Upper lobe of right lung (tissue), 1 donor: ENCODE data around the gene C2orf68. TPM values are rescaled to one million over a fixed set of nuclear protein-coding genes. Genes with fewer than 3 reads are reported as not detected.
"Not testable (repeated sequence)": the region's sequence is repeated elsewhere in the genome, so short reads cannot be mapped to it uniquely, and the experiment has no call there.

Source experiments
- ATAC-seq: fragments of 200-7000 bp; cut with Tn5 transposase; one replicate; pipeline ENCODE4 v1.9.1; 2020; ENCODE audit warnings: mild to moderate bottlenecking, moderate library complexity
- DNase-seq: peaks from one replicate; pipeline ENCODE4 v3.0.0-alpha.2; 2020
- H3K27ac ChIP-seq: fragments of 200-600 bp; one replicate; pipeline ENCODE4 v1.8.0; 2022
- H3K27me3 ChIP-seq: fragments of 200-600 bp; one replicate; pipeline ENCODE4 v1.8.0; 2022; ENCODE audit warnings: mild to moderate bottlenecking
- H3K36me3 ChIP-seq: fragments of 200-600 bp; one replicate; pipeline ENCODE4 v1.8.0; 2022
- H3K4me1 ChIP-seq: fragments of 200-600 bp; one replicate; pipeline ENCODE4 v1.8.0; 2022
- H3K4me3 ChIP-seq: fragments of 200-600 bp; one replicate; pipeline ENCODE4 v1.8.0; 2022; ENCODE audit warnings: mild to moderate bottlenecking
- H3K9me3 ChIP-seq: fragments of 200-600 bp; one replicate; pipeline ENCODE4 v1.8.0; 2022
- intact Hi-C: fragments of 100-400 bp; cut with DNase I; formaldehyde crosslinking; loops from one replicate; pipeline ENCODE4 v1.11.0; 2022
- total RNA-seq: library from RNA; stranded (reverse); fragmentation: NEBNext Ultra II Directional; extraction: Animal tissue kit (Norgen Biotek cat#: 25700); gene quantifications from one replicate; pipeline ENCODE4 v1.2.1, GENCODE V29; 2021
- TF ChIP-seq, protein P1 (sequence below): fragments of 200-600 bp; IDR thresholded peaks from one replicate; pipeline ENCODE4 v1.8.0; 2022; ENCODE audit warnings: antibody characterized with exemption
- donor health status: DM: no; HTN: yes; CAD: no; lungs with severe emphysema.

Gene C2orf68
- total RNA-seq, 1 donor from 2014 or later: 37.9 TPM

DNA sequence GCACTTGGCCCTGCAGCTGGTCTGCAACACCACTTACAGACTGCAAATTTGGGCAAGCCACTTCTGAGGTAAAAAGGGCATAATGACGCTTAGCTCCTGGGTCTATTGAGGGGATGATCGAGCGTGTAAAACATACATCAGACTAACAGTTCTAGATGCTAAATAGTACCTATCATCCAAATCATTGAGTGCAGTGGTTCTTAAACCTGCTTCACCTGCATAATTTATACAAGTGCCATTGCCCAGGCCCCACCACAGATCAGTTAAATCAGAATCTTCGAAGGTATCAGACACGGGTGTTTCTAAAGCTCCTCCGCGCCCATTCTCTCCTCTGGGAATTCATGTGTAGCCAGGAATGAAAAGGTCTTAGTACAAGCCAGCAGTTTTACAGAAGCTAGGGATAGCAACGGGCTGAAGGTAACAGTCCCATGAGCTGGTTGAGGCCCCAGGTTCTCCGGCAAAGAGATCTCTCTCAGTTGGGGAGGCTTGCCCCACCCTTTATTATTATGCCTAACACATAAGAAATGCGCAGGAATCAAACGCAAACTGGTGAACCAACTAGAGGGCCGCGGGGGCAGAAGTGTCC is 17.1 kb downstream of the C2orf68 start:
- intact Hi-C loops: no loop called here
- Histone ChIP-seq H3K9me3 (no peaks in the 10 kb centered on the region), H3K27ac (peak overlapping the region; percentile 93), H3K36me3 (peaks cover 27% of the 10 kb centered on the region), H3K4me1 (peaks cover 50% of the 10 kb centered on the region), H3K4me3 (peak overlapping the region; percentile 74), H3K27me3 (no peaks in the 10 kb centered on the region)
- DNase-seq (no peak), ATAC-seq (no peak)
- TF ChIP-seq, protein P1, sequence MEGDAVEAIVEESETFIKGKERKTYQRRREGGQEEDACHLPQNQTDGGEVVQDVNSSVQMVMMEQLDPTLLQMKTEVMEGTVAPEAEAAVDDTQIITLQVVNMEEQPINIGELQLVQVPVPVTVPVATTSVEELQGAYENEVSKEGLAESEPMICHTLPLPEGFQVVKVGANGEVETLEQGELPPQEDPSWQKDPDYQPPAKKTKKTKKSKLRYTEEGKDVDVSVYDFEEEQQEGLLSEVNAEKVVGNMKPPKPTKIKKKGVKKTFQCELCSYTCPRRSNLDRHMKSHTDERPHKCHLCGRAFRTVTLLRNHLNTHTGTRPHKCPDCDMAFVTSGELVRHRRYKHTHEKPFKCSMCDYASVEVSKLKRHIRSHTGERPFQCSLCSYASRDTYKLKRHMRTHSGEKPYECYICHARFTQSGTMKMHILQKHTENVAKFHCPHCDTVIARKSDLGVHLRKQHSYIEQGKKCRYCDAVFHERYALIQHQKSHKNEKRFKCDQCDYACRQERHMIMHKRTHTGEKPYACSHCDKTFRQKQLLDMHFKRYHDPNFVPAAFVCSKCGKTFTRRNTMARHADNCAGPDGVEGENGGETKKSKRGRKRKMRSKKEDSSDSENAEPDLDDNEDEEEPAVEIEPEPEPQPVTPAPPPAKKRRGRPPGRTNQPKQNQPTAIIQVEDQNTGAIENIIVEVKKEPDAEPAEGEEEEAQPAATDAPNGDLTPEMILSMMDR: no peak

DNA sequence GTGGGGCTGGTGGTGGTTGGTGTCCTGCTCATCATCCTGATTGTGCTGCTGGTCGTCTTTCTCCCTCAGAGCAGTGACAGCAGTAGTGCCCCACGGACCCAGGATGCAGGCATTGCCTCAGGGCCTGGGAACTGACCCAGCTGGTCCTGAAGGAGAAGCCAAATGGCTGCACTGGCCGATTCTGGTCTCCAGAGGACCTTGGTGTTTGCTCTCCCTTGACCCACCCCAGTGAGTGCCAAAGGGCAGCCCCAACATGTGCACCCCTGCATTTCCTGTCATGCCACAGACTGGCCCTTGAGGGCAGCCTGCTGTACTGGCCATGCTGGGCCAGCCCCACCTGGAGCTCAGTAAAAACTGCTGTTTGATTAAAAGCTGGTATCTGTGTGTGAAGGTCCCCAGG is 18.8 kb downstream of the C2orf68 start:
- Histone ChIP-seq H3K4me3 (no peak overlapping the region), H3K27me3 (no peaks in the 10 kb centered on the region), H3K9me3 (no peaks in the 10 kb centered on the region), H3K4me1 (peaks cover 67% of the 10 kb centered on the region), H3K27ac (no peak overlapping the region), H3K36me3 (peaks cover 9% of the 10 kb centered on the region)
- intact Hi-C loops: no loop called here
- DNase-seq (no peak), ATAC-seq (no peak)
- TF ChIP-seq, protein P1: no peak

DNA sequence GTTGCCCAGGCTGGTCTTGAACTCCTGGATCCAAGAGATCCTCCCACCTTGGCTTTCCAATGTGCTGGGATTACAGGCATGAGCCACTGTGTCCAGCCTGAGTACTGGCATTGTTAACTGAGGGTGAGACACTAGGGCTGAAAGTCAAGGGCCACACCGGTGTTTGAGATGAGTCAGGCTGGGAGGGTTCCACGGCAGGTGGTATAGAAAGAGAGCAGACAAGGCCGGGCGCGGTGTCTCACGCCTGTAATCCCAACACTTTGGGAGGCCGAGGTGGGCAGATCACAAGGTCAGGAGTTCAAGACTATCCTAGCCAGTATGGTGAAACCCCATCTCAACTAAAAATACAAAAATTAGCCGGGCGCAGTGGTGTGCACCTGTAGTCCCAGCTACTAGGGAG is 19.6 kb downstream of the C2orf68 start:
- peaks cover 75% of the 10 kb centered on the region for H3K4me1 ChIP-seq

DNA sequence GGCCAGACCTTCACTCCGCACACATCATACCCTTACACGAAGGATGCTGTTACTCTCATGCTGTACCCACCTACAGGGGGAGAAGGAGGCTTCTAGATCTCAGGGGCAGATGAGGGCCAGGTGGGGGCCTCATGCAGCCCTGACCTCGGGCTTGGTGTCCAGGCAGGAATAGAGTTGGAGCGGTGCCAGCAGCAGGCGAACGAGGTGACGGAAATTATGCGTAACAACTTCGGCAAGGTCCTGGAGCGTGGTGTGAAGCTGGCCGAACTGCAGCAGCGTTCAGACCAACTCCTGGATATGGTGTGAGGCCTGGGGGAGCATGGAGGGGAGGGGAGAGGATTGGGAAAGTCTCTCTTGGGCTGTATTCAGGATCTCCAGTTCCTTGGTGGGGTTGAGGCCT is 20.3 kb downstream of the C2orf68 start:
- Histone ChIP-seq H3K27ac (peak overlapping the region; percentile 85), H3K36me3 (no peaks in the 10 kb centered on the region), H3K27me3 (no peaks in the 10 kb centered on the region), H3K9me3 (no peaks in the 10 kb centered on the region), H3K4me3 (no peak overlapping the region), H3K4me1 (peaks cover 77% of the 10 kb centered on the region)
- intact Hi-C loops: no loop called here
- TF ChIP-seq, protein P1: no peak
- DNase-seq (no peak), ATAC-seq (no peak)

More for the DNA sequence above, 19.6 kb downstream of the C2orf68 start:
- H3K4me3 ChIP-seq, intact Hi-C loops, H3K36me3 ChIP-seq, H3K9me3 ChIP-seq, H3K27me3 ChIP-seq, DNase-seq, ATAC-seq: not testable (repeated sequence)
- H3K27ac ChIP-seq: peak overlapping the region; percentile 85

DNA sequence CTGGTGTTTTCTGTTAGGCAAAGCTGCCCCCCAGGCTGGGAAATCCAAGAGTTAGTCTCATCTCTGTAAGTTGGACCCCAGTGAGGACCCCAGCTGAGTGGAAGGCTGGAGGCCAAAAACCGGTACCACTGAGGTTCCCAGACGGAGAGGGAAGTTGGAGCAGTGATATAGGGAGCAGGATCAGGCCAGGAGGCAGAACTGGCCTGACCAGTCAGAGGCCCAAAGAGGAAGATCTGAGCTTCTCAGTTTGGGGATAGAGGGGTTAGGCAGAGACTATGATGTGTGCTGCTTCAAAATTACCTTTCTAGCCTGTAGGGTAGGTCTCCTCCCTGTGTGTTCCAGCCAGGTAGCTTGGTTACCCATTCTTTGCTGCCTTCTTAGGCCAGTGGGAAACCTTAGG is 20.9 kb downstream of the C2orf68 start:
- TF ChIP-seq, protein P1: no peak
- Histone ChIP-seq H3K4me1 (peaks cover 79% of the 10 kb centered on the region), H3K27me3 (no peaks in the 10 kb centered on the region), H3K4me3 (peak overlapping the region; percentile 2), H3K9me3 (no peaks in the 10 kb centered on the region), H3K27ac (peak overlapping the region; percentile 85), H3K36me3 (no peaks in the 10 kb centered on the region)
- ATAC-seq: no peak
- DNase-seq: no peak
- intact Hi-C loops: no loop called here

DNA sequence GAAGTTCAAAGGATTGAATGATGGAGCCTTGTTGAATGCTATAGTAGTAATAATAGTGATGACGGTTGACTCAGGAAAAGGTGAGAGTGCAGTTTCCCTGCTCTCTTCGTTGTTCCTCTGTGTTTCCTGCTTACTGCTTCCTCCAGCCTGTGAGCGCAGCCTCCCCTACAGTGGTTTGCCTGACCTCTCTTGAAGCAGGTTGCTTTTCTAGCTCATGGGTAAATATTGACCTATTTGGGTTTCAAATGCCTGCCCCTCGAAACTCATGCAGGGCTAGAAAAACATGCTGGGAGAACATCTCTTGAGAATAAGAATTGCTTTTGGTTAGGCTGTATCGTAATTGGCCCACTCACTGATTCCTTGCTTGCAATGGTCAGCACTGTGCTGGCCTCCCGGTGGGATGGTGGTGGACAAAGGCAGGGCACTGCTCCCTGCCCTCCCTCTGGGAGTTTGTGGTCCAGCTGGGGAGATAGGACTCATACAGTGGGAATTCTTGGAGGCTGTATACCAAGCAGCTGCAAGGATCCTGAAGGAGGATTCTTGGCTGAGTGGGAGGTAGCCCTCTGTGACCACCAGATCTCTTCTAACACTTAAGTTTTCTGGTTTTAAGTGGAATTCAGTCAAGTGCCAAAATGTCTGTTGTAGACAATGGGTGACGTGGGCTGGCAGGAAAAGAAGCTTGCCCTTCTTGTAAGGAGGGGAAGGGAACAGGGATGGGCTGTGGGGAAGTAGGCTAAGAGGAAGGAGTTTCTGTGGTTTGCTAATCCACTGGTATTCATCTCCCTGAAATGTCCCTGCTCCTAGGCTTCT is 21.7 kb downstream of the C2orf68 start:
- DNase-seq (no peak), ATAC-seq (peak; percentile 62)
- peak overlapping the region; percentile 85 for H3K27ac ChIP-seq

More for the DNA sequence above, 21.7 kb downstream of the C2orf68 start:
- Histone ChIP-seq H3K27me3 (no peaks in the 10 kb centered on the region), H3K4me3 (peak overlapping the region; percentile 2), H3K36me3 (no peaks in the 10 kb centered on the region), H3K4me1 (peaks cover 86% of the 10 kb centered on the region), H3K9me3 (no peaks in the 10 kb centered on the region)
- intact Hi-C loops: no loop called here
- TF ChIP-seq, protein P1: no peak
